H9 (cell line): ENCODE measurements around the gene C16orf74. TPM values are rescaled to one million over a fixed set of nuclear protein-coding genes. Genes with fewer than 3 reads are reported as not detected.
A peak's percentile ranks its signal among the peaks of the same experiment; 100 is the strongest.

Experiments
- DNase-seq: peaks from one replicate; pipeline ENCODE4 v3.0.0-alpha.2; 2017
- H2AFZ ChIP-seq: one replicate; pipeline ENCODE4 v1.6.1; 2013; ENCODE audit warnings: mild to moderate bottlenecking, low read length, control low read depth, moderate library complexity
- H2AK5ac ChIP-seq: 2 replicates; pipeline ENCODE4 v1.6.1; 2013; ENCODE audit warnings: low read length, control low read depth, mixed read lengths; ENCODE audit not compliant: insufficient read length
- H2BK120ac ChIP-seq: one replicate; pipeline ENCODE4 v1.6.1; 2013; ENCODE audit warnings: low read depth, mild to moderate bottlenecking, low read length, control low read depth, inconsistent platforms; ENCODE audit not compliant: poor library complexity, severe bottlenecking
- H2BK12ac ChIP-seq: 2 replicates; pipeline ENCODE4 v1.6.1; 2013; ENCODE audit warnings: low read length, control low read depth, mixed read lengths, low read depth; ENCODE audit not compliant: insufficient read length
- H2BK15ac ChIP-seq: 2 replicates; pipeline ENCODE4 v1.6.1; 2013; ENCODE audit warnings: low read depth, low read length, control low read depth
- H2BK20ac ChIP-seq: one replicate; pipeline ENCODE4 v1.6.1; 2013; ENCODE audit warnings: low read depth, mild to moderate bottlenecking, low read length, control low read depth, inconsistent platforms; ENCODE audit not compliant: poor library complexity, severe bottlenecking
- H2BK5ac ChIP-seq: 2 replicates; pipeline ENCODE4 v1.6.1; 2013; ENCODE audit warnings: low read length, control low read depth, mixed read lengths; ENCODE audit not compliant: insufficient read length
- H3K14ac ChIP-seq: 2 replicates; pipeline ENCODE4 v1.6.1; 2013; ENCODE audit warnings: low read length, control low read depth; ENCODE audit not compliant: insufficient read depth
- H3K18ac ChIP-seq: 2 replicates; pipeline ENCODE4 v1.6.1; 2013; ENCODE audit warnings: low read depth, mild to moderate bottlenecking, mixed read lengths, low read length, control low read depth; ENCODE audit not compliant: insufficient read length
- H3K23ac ChIP-seq: 2 replicates; pipeline ENCODE4 v1.6.1; 2013; ENCODE audit warnings: low read length, control low read depth, mixed read lengths, low read depth; ENCODE audit not compliant: insufficient read length
- H3K23me2 ChIP-seq: 2 replicates; pipeline ENCODE4 v1.6.1; 2013; ENCODE audit warnings: low read depth, mild to moderate bottlenecking, mixed read lengths, low read length, control low read depth; ENCODE audit not compliant: insufficient read length, poor library complexity, severe bottlenecking
- H3K27ac ChIP-seq: 2 replicates; pipeline ENCODE4 v1.5.1; 2013; ENCODE audit warnings: low read length, control low read depth, mixed read lengths, low read depth; ENCODE audit not compliant: insufficient read length
- H3K27me3 ChIP-seq: 2 replicates; pipeline ENCODE4 v1.6.1; 2013; ENCODE audit warnings: low read length, control low read depth, inconsistent platforms; ENCODE audit not compliant: insufficient read depth
- H3K4ac ChIP-seq: 2 replicates; pipeline ENCODE4 v1.6.1; 2013; ENCODE audit warnings: low read depth, mild to moderate bottlenecking, control low read depth, inconsistent platforms, low read length, moderate library complexity
- H3K4me1 ChIP-seq: 2 replicates; pipeline ENCODE4 v1.6.1; 2013; ENCODE audit warnings: low read length, control low read depth, inconsistent platforms; ENCODE audit not compliant: insufficient read depth
- H3K4me2 ChIP-seq: 2 replicates; pipeline ENCODE4 v1.6.1; 2013; ENCODE audit warnings: low read length, control low read depth, mixed read lengths; ENCODE audit not compliant: insufficient read length, insufficient read depth
- H3K56ac ChIP-seq: 2 replicates; pipeline ENCODE4 v1.6.1; 2013; ENCODE audit warnings: low read depth, mild to moderate bottlenecking, mixed read lengths, low read length, control low read depth; ENCODE audit not compliant: insufficient read length
- H3K79me1 ChIP-seq: 2 replicates; pipeline ENCODE4 v1.6.1; 2013; ENCODE audit warnings: low read depth, mild to moderate bottlenecking, moderate library complexity, low read length, control low read depth, inconsistent platforms; ENCODE audit not compliant: insufficient read depth, poor library complexity, severe bottlenecking
- H3K79me2 ChIP-seq: 2 replicates; pipeline ENCODE4 v1.6.1; 2013; ENCODE audit warnings: low read length, control low read depth, inconsistent platforms; ENCODE audit not compliant: insufficient read depth
- H3K9ac ChIP-seq: 2 replicates; pipeline ENCODE4 v1.6.1; 2013; ENCODE audit warnings: low read length, control low read depth, mixed read lengths; ENCODE audit not compliant: insufficient read length; ENCODE audit errors: extremely low read depth
- H3K9me3 ChIP-seq: one replicate; pipeline ENCODE4 v1.6.1; 2013; ENCODE audit warnings: low read depth, low read length, inconsistent platforms; ENCODE audit not compliant: control insufficient read depth
- H3T11ph ChIP-seq: one replicate; pipeline ENCODE4 v1.6.1; 2013; ENCODE audit warnings: mild to moderate bottlenecking, low read length, control low read depth, inconsistent platforms
- H4K20me1 ChIP-seq: one replicate; pipeline ENCODE4 v1.6.1; 2013; ENCODE audit not compliant: control insufficient read depth, insufficient read length, insufficient read depth
- H4K5ac ChIP-seq: 2 replicates; pipeline ENCODE4 v1.6.1; 2013; ENCODE audit warnings: low read depth, mild to moderate bottlenecking, mixed read lengths, low read length, control low read depth; ENCODE audit not compliant: insufficient read length
- H4K8ac ChIP-seq: replicated peaks from 2 replicates; pipeline ENCODE4 v1.6.1; 2013; ENCODE audit warnings: low read length, control low read depth, mixed read lengths, low read depth; ENCODE audit not compliant: insufficient read length
- H4K91ac ChIP-seq: 2 replicates; pipeline ENCODE4 v1.6.1; 2013; ENCODE audit warnings: low read depth, mild to moderate bottlenecking, moderate library complexity, mixed read lengths, low read length, control low read depth; ENCODE audit not compliant: insufficient read length
- H3K27ac Mint-ChIP-seq, 3 experiments: 2 replicates in 2 of 3; 3 replicates in 1 of 3; pipeline ENCODE4 v1.8.0; 2020 to 2021; ENCODE audit warnings: mixed read lengths in 3 of 3, mild to moderate bottlenecking in 1 of 3, moderate library complexity in 1 of 3
- H3K27me3 Mint-ChIP-seq: 2 replicates; pipeline ENCODE4 v1.8.0; 2021; ENCODE audit warnings: low read depth, mild to moderate bottlenecking, moderate library complexity, mixed read lengths
- H3K36me3 Mint-ChIP-seq, 3 experiments: 2 replicates in 2 of 3; 3 replicates in 1 of 3; pipeline ENCODE4 v1.8.0; 2020 to 2021; ENCODE audit warnings: low read depth in 3 of 3, mixed read lengths in 3 of 3; ENCODE audit not compliant: insufficient read depth in 1 of 3
- H3K4me1 Mint-ChIP-seq, 2 experiments: 2 replicates each; pipeline ENCODE4 v1.8.0; 2020; ENCODE audit warnings: mixed read lengths in 2 of 2
- H3K4me3 Mint-ChIP-seq, 2 experiments: 2 replicates in 1 of 2; 3 replicates in 1 of 2; pipeline ENCODE4 v1.8.0; 2020 to 2021; ENCODE audit warnings: mild to moderate bottlenecking in 2 of 2, mixed read lengths in 2 of 2, moderate library complexity in 1 of 2
- H3K9me3 Mint-ChIP-seq, 2 experiments: 2 replicates in 1 of 2; 3 replicates in 1 of 2; pipeline ENCODE4 v1.8.0; 2020; ENCODE audit warnings: mild to moderate bottlenecking in 2 of 2, mixed read lengths in 2 of 2, moderate library complexity in 1 of 2
- WGBS: extraction: QIAGEN DNeasy Blood & Tissue Kit; methylation state at CpG from one replicate; pipeline ENCODE4 v1.1.7; 2013; ENCODE audit warnings: missing lambda C conversion rate, low lambda C conversion rate, mixed read lengths; ENCODE audit not compliant: insufficient read length; ENCODE audit errors: extremely low coverage; 5-methylcytosine and 5-hydroxymethylcytosine counted together
- total RNA-seq: library from RNA; stranded (reverse); gene quantifications from 2 replicates; pipeline ENCODE4 v1.2.1, GENCODE V29; 2021
- TF ChIP-seq, protein P1 (sequence below): fragments of 200-600 bp; sonication (generic); conservative IDR thresholded peaks from 3 replicates; pipeline ENCODE4 v1.8.0; 2021; ENCODE audit warnings: antibody characterized with exemption, mild to moderate bottlenecking

The C16orf74 gene
- total RNA-seq, 1 experiment from 2014 or later, result 5.6 TPM

DNA sequence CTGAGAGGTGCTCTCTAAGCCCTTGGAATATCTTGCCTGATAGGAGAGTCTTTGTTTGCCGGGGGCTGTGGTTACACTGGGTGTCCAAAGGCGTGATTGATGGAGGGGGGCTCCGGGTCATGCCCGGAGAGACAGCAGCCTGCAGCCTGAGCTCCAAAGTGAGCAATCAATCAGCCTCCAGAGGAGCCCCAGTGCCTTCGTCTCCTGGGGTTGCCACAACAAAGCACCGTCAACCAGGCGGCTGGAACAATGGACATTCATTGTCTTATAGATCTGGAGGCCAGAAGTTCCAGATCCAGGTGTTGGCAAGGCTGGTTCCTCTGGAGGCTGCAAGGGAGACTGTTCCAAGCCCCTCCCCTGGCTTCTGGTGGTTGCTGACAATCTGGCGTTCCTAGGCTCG lies 38.1 kb downstream of the C16orf74 start:
- Histone ChIP-seq H3K4me2 (no peak overlapping the region), H3K56ac (no peak overlapping the region), H3K9ac (no peak overlapping the region), H3K27ac (no peak overlapping the region), H3K23ac (no peak overlapping the region), H2BK120ac (no peak overlapping the region), H4K5ac (no peak overlapping the region), H3K27me3 (peaks cover 3% of the 10 kb centered on the region; the same call in 1 of the 2 replicates), H4K8ac (no peak overlapping the region), H2AK5ac (no peak overlapping the region), H3K18ac (no peak overlapping the region), H2BK15ac (no peak overlapping the region), H3K4ac (no peak overlapping the region), H4K91ac (no peak overlapping the region), H3K9me3 (peaks cover 7% of the 10 kb centered on the region), H2BK20ac (no peak overlapping the region), H3K23me2 (peaks cover 9% of the 10 kb centered on the region), H3K14ac (no peak overlapping the region), H4K20me1 (no peaks in the 10 kb centered on the region), H2AFZ (no peak overlapping the region), H3K79me1 (no peaks in the 10 kb centered on the region), H3K79me2 (no peaks in the 10 kb centered on the region), H3K4me1 (peaks cover 3% of the 10 kb centered on the region; the same call in 1 of the 2 replicates), H2BK12ac (no peak overlapping the region), H3T11ph (no peak overlapping the region), H2BK5ac (no peak overlapping the region)
- peaks cover 6 to 13% (median 10%) of the 10 kb centered on the region in 3 experiments; a peak in 5 of 7 replicates for H3K36me3 Mint-ChIP-seq
- peaks cover 23% of the 10 kb centered on the region for H3K27me3 Mint-ChIP-seq
- TF ChIP-seq, protein P1, sequence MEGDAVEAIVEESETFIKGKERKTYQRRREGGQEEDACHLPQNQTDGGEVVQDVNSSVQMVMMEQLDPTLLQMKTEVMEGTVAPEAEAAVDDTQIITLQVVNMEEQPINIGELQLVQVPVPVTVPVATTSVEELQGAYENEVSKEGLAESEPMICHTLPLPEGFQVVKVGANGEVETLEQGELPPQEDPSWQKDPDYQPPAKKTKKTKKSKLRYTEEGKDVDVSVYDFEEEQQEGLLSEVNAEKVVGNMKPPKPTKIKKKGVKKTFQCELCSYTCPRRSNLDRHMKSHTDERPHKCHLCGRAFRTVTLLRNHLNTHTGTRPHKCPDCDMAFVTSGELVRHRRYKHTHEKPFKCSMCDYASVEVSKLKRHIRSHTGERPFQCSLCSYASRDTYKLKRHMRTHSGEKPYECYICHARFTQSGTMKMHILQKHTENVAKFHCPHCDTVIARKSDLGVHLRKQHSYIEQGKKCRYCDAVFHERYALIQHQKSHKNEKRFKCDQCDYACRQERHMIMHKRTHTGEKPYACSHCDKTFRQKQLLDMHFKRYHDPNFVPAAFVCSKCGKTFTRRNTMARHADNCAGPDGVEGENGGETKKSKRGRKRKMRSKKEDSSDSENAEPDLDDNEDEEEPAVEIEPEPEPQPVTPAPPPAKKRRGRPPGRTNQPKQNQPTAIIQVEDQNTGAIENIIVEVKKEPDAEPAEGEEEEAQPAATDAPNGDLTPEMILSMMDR, result no peak
- DNase-seq, result no peak
- peaks cover 27 to 42% of the 10 kb centered on the region in 2 experiments for H3K4me1 Mint-ChIP-seq
- peaks cover 5 to 8% of the 10 kb centered on the region in 2 experiments for H3K9me3 Mint-ChIP-seq
- H3K4me3 Mint-ChIP-seq, result 0 out of 5 replicates have a peak overlapping the region, but pooled peaks of 1 of the 2 experiments have one; percentile 28
- no peak overlapping the region for H3K27ac Mint-ChIP-seq
- no CpG with 5 or more reads among the region's 9 CpGs for WGBS
